Measurements from ENCODE around the gene RIPPLY3. TPM values are rescaled to one million over a fixed set of nuclear protein-coding genes. Genes with fewer than 3 reads are reported as not detected.

Gene RIPPLY3
- total and polyA plus RNA-seq, 2 experiments from 2014 or later: 2.5 to 2.8 TPM

DNA sequence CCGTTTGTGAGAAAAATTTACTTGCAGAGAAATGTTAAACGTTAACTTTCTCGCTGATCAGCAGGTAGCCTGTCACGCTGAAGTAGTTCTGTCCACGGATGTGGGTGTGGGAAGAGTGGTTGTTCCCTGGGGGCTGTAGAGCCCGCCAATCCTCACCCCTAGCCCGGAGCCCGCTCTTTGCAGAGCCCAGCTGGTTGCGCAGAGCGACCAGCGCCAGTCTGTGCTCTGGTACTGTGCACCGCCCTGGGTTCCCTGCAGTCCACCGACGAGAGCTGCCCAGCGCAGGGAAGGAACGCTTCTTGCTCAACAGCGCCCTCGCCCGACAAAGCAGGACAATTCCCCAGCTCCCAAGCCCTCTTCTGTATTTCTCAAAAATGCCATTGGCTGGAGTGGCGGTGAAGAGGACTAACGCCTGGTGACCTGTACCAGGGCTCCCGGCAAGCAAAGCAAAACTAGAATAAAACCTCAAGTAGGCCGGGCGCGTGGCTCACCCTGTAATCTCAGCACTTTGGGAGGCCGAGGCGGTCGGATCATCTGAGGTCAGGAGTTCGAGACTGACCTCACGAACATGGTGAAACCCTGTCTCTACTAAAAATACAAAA is 3.3 kb downstream of the RIPPLY3 start:
- H3K27ac Mint-ChIP-seq: no peak overlapping the region

More for the DNA sequence above, 3.3 kb downstream of the RIPPLY3 start:
- H3K4me1 ChIP-seq (ENCODE audit: insufficient read depth): peaks cover 4% of the 10 kb centered on the region; the same call in 1 of the 2 replicates
- H3K36me3 ChIP-seq (ENCODE audit: insufficient read depth): no peaks in the 10 kb centered on the region
- peak overlapping the region; percentile 38 for H3K4me3 ChIP-seq
- H3K27me3 Mint-ChIP-seq (ENCODE audit: insufficient read depth, low read depth, poor library complexity): peaks cover 43% of the 10 kb centered on the region
- H3K36me3 Mint-ChIP-seq (ENCODE audit: low read depth): no peaks in the 10 kb centered on the region
- H3K4me3 Mint-ChIP-seq: peak overlapping the region; percentile 54
- H3K27me3 ChIP-seq (ENCODE audit: insufficient read depth): peaks cover 49% of the 10 kb centered on the region
- no peaks in the 10 kb centered on the region; the same call in 2 of the 3 replicates for H3K9me3 Mint-ChIP-seq
- TF ChIP-seq CTCF (conservative IDR thresholded peaks at IDR 0.05; ENCODE audit: low read depth in 2 of 2) (peak; percentile 78 to 87), ZNF331 (CRISPR knock-in tag; IDR thresholded peaks at IDR 0.05; ENCODE audit: low read depth) (no peak), REST (IDR thresholded peaks at IDR 0.05; ENCODE audit: unreplicated experiment) (no peak), CREB1 (CRISPR knock-in tag; IDR thresholded peaks at IDR 0.05; ENCODE audit: low read depth) (peak; percentile 51)
- H3F3A ChIP-seq (replicated peaks; ENCODE audit: low read depth): no peaks in the 10 kb centered on the region
- peaks cover 3% of the 10 kb centered on the region; the same call in 2 of the 3 replicates for H3K4me1 Mint-ChIP-seq
- ATAC-seq (peak; percentile 78), DNase-seq (ENCODE audit: low spot score) (peak; percentile 94)
- H3K4me2 ChIP-seq: peak overlapping the region; percentile 68
- H3K79me2 ChIP-seq (replicated peaks; ENCODE audit: insufficient read depth): no peaks in the 10 kb centered on the region
- no peaks in the 10 kb centered on the region for H3K9me2 ChIP-seq (ENCODE audit: insufficient read depth)
- H2AFZ ChIP-seq: no peak overlapping the region
- no peak overlapping the region for H3K27ac ChIP-seq (ENCODE audit: low read depth)
- peaks cover 4% of the 10 kb centered on the region; the same call in 1 of the 2 replicates for H4K20me1 ChIP-seq (replicated peaks; ENCODE audit: insufficient read depth)

All from GM23338 (cell line).